Measurements from ENCODE around the gene A1BG.

DNA sequence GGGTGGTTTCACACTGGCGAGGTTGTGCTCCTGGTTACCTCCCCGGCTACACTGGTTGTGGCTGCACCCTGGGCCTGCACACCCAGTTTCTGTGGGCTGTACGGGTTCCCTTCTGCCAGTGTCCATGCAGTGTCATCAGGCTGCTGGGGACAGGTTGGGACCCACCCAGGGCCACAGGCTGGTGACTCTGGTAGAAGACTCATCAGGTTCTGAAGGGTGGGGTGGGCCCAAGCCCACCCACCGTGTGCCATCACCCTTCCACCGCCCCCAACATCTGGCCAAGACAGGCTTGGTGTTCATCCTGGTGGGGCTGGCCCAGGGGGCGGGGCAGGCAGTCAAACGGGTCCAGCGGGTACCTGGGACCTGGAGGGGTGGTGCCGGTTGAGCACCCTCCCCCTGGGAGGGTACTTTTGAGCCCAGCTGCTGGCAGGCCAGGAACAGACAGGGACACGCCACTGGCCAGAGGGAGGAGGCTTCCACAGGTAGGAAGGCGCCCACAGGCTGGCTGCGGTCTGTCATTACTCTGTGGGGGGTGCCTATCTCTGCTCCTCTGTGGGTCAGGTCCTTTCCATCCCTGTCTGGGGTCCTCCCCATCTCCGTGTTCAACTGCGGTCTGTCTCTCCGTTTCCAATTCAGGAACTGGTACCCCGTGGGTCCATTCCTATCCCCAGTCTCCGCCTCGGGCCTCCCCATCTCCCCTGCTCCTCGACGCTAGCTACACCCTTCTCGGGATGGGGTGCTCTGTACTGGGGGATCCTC, 42.1 kb upstream of the A1BG start, which contains the start of gene RNF225:
- TF ChIP-seq, protein P1, sequence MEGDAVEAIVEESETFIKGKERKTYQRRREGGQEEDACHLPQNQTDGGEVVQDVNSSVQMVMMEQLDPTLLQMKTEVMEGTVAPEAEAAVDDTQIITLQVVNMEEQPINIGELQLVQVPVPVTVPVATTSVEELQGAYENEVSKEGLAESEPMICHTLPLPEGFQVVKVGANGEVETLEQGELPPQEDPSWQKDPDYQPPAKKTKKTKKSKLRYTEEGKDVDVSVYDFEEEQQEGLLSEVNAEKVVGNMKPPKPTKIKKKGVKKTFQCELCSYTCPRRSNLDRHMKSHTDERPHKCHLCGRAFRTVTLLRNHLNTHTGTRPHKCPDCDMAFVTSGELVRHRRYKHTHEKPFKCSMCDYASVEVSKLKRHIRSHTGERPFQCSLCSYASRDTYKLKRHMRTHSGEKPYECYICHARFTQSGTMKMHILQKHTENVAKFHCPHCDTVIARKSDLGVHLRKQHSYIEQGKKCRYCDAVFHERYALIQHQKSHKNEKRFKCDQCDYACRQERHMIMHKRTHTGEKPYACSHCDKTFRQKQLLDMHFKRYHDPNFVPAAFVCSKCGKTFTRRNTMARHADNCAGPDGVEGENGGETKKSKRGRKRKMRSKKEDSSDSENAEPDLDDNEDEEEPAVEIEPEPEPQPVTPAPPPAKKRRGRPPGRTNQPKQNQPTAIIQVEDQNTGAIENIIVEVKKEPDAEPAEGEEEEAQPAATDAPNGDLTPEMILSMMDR (conservative IDR thresholded peaks at IDR 0.05; ENCODE audit: low read length) = no peak
- no peak for TF ChIP-seq EZH2phosphoT487 (IDR thresholded peaks at IDR 0.05; ENCODE audit: borderline replicate concordance, low read depth, low read length)

Data from OCI-LY7 (cell line).